Upper lobe of right lung (tissue), 1 donor: ENCODE measurements around the gene MXD4. TPM values are rescaled to one million over a fixed set of nuclear protein-coding genes. Genes with fewer than 3 reads are reported as not detected.

Experiments used
- ATAC-seq: fragments of 200-7000 bp; cut with Tn5 transposase; one replicate; pipeline ENCODE4 v1.9.1; 2020; ENCODE audit warnings: mild to moderate bottlenecking, moderate library complexity
- DNase-seq: peaks from one replicate; pipeline ENCODE4 v3.0.0-alpha.2; 2020
- H3K27ac ChIP-seq: fragments of 200-600 bp; one replicate; pipeline ENCODE4 v1.8.0; 2022
- H3K27me3 ChIP-seq: fragments of 200-600 bp; one replicate; pipeline ENCODE4 v1.8.0; 2022; ENCODE audit warnings: mild to moderate bottlenecking
- H3K36me3 ChIP-seq: fragments of 200-600 bp; one replicate; pipeline ENCODE4 v1.8.0; 2022
- H3K4me1 ChIP-seq: fragments of 200-600 bp; one replicate; pipeline ENCODE4 v1.8.0; 2022
- H3K4me3 ChIP-seq: fragments of 200-600 bp; one replicate; pipeline ENCODE4 v1.8.0; 2022; ENCODE audit warnings: mild to moderate bottlenecking
- H3K9me3 ChIP-seq: fragments of 200-600 bp; one replicate; pipeline ENCODE4 v1.8.0; 2022
- intact Hi-C: fragments of 100-400 bp; cut with DNase I; formaldehyde crosslinking; loops from one replicate; pipeline ENCODE4 v1.11.0; 2022
- long read RNA-seq: library from polyadenylated mRNA; unstranded; transcript quantifications from one replicate; pipeline ENCODE4 v2.0.0, GENCODE V29; 2021
- total RNA-seq: library from RNA; stranded (reverse); fragmentation: NEBNext Ultra II Directional; extraction: Animal tissue kit (Norgen Biotek cat#: 25700); gene quantifications from one replicate; pipeline ENCODE4 v1.2.1, GENCODE V29; 2021
- TF ChIP-seq, protein P1 (sequence below): fragments of 200-600 bp; IDR thresholded peaks from one replicate; pipeline ENCODE4 v1.8.0; 2022; ENCODE audit warnings: antibody characterized with exemption
- donor health status: DM: no; HTN: yes; CAD: no; lungs with severe emphysema.

The MXD4 gene, protein sequence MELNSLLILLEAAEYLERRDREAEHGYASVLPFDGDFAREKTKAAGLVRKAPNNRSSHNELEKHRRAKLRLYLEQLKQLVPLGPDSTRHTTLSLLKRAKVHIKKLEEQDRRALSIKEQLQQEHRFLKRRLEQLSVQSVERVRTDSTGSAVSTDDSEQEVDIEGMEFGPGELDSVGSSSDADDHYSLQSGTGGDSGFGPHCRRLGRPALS
- total RNA-seq, result 72.7 TPM
- long read RNA-seq, full-length matches to known transcripts, result 208 of 282 reads
- long read RNA-seq, partial matches to known transcripts, result 14 of 282 reads
- long read RNA-seq, other reads (novel, unspliced or antisense), result 60 of 282 reads

- ATAC-seq (no peak), DNase-seq (no peak)
- Histone ChIP-seq H3K27me3 (no peaks in the 10 kb centered on the region), H3K9me3 (no peaks in the 10 kb centered on the region), H3K4me3 (peak within 1 kb of the TSS; percentile 92), H3K27ac (peak within 1 kb of the TSS; percentile 93), H3K4me1 (peaks cover 70% of the 10 kb centered on the region), H3K36me3 (peaks cover 11% of the 10 kb centered on the region)
- TF ChIP-seq, protein P1, sequence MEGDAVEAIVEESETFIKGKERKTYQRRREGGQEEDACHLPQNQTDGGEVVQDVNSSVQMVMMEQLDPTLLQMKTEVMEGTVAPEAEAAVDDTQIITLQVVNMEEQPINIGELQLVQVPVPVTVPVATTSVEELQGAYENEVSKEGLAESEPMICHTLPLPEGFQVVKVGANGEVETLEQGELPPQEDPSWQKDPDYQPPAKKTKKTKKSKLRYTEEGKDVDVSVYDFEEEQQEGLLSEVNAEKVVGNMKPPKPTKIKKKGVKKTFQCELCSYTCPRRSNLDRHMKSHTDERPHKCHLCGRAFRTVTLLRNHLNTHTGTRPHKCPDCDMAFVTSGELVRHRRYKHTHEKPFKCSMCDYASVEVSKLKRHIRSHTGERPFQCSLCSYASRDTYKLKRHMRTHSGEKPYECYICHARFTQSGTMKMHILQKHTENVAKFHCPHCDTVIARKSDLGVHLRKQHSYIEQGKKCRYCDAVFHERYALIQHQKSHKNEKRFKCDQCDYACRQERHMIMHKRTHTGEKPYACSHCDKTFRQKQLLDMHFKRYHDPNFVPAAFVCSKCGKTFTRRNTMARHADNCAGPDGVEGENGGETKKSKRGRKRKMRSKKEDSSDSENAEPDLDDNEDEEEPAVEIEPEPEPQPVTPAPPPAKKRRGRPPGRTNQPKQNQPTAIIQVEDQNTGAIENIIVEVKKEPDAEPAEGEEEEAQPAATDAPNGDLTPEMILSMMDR, result no peak
- intact Hi-C loops, result no loop called here
Measured at GRCh38 chr4:2261853-2262144, at the start of gene MXD4. TSS of gene MXD4 (minus strand) at chr4:2262109. CDS start at chr4:2261980, 129 bp downstream.

DNA sequence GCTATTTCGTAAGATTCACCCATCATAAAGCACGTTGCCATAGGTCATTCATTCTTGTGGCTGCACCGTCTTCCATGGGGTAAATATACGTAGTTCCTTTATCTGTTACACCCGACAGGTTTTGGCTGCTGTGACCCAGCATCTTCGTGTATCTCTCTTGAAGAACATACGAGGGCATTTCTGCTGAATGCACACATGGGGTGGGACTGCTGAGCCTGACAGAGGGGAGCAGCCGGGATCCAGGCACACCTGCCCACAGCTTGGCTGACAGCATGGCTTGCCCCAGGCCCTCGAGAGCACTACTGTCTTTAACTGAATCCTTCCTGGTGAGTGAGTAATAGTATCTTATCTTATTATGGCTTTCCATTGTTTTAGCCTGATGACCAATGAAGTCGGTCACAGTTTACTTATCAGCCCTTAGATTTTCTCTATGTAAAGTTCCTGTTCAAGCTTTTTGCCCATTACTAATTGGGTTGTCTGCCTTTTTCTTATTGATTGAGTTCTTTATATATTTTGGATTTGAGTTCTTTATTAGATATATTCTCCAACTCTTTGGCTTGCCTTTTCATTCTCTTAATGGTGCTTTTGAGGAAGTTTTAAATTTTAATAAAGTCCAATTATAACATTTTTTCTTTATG, 45.0 kb upstream of the MXD4 start:
- Histone ChIP-seq H3K9me3 (no peaks in the 10 kb centered on the region), H3K4me3 (no peak overlapping the region), H3K27me3 (no peaks in the 10 kb centered on the region), H3K27ac (no peak overlapping the region), H3K4me1 (no peaks in the 10 kb centered on the region), H3K36me3 (no peaks in the 10 kb centered on the region)
- DNase-seq (no peak), ATAC-seq (no peak)
- intact Hi-C loops, result no loop called here
- TF ChIP-seq, protein P1, result no peak

- intact Hi-C loops, result no loop called here
- H3K27ac ChIP-seq, result no peak overlapping the region
- DNase-seq (no peak), ATAC-seq (no peak)
- H3K9me3 ChIP-seq, result no peaks in the 10 kb centered on the region
- TF ChIP-seq, protein P1, result no peak
- no peak overlapping the region for H3K4me3 ChIP-seq
- H3K36me3 ChIP-seq, result no peaks in the 10 kb centered on the region
- H3K27me3 ChIP-seq, result no peaks in the 10 kb centered on the region
- no peaks in the 10 kb centered on the region for H3K4me1 ChIP-seq
Measured at GRCh38 chr4:2305766-2306501, 44.0 kb upstream of the MXD4 start.

- no peak overlapping the region for H3K4me3 ChIP-seq
- no peak overlapping the region for H3K27ac ChIP-seq
- TF ChIP-seq, protein P1, result no peak
- intact Hi-C loops, result no loop called here
- no peaks in the 10 kb centered on the region for H3K4me1 ChIP-seq
- no peaks in the 10 kb centered on the region for H3K9me3 ChIP-seq
- H3K27me3 ChIP-seq, result no peaks in the 10 kb centered on the region
- ATAC-seq (peak; percentile 4), DNase-seq (no peak)
- no peaks in the 10 kb centered on the region for H3K36me3 ChIP-seq
Measured at GRCh38 chr4:2304877-2305561, 43.1 kb upstream of the MXD4 start.

GRCh38 chr4:2304321-2304876, 42.5 kb upstream of the MXD4 start:
- TF ChIP-seq, protein P1, result no peak
- intact Hi-C loops, result no loop called here
- Histone ChIP-seq H3K27me3 (no peaks in the 10 kb centered on the region), H3K36me3 (no peaks in the 10 kb centered on the region), H3K27ac (no peak overlapping the region), H3K4me1 (no peaks in the 10 kb centered on the region), H3K4me3 (no peak overlapping the region), H3K9me3 (no peaks in the 10 kb centered on the region)
- ATAC-seq (peak; percentile 7), DNase-seq (no peak)
